HEK293 (cell line): ENCODE data around the gene SH3GLB1.

Experiments used
- BCL11B ChIP-seq: fragments of 450-650 bp; formaldehyde crosslinking; IDR thresholded peaks from 2 replicates; pipeline ENCODE4 v1.5.1; 2016; ENCODE audit warnings: low read depth, missing biosample characterization, missing genetic modification characterization
- CTCF ChIP-seq: fragments of 450-650 bp; formaldehyde crosslinking; IDR thresholded peaks from 2 replicates; pipeline ENCODE4 v1.5.1; 2016; ENCODE audit warnings: missing biosample characterization, missing genetic modification characterization
- MEIS1 ChIP-seq: sonication (generic); formaldehyde crosslinking; IDR thresholded peaks from 2 replicates; pipeline ENCODE4 v1.8.1; 2022; ENCODE audit warnings: missing genetic modification reagents, mild to moderate bottlenecking, borderline replicate concordance
- MZF1 ChIP-seq: fragments of 450-650 bp; formaldehyde crosslinking; IDR thresholded peaks from 2 replicates; pipeline ENCODE4 v1.5.1; 2017; ENCODE audit warnings: missing biosample characterization, missing genetic modification characterization, borderline replicate concordance
- YY1 ChIP-seq: fragments of 450-650 bp; formaldehyde crosslinking; IDR thresholded peaks from 2 replicates; pipeline ENCODE4 v1.5.1; 2018; ENCODE audit warnings: missing biosample characterization, missing genetic modification characterization
- ZBTB11 ChIP-seq: fragments of 450-650 bp; formaldehyde crosslinking; conservative IDR thresholded peaks from 2 replicates; pipeline ENCODE4 v1.5.1; 2016; ENCODE audit warnings: low read depth, missing biosample characterization, missing genetic modification characterization
- ZEB2 ChIP-seq: fragments of 450-650 bp; formaldehyde crosslinking; IDR thresholded peaks from 2 replicates; pipeline ENCODE4 v1.5.1; 2016; ENCODE audit warnings: missing biosample characterization, missing genetic modification characterization
- ZNF274 ChIP-seq, 2 experiments: fragments of 200-500 bp in 1 of 2; fragments of 450-650 bp in 1 of 2; sonication (Bioruptor generic) in 1 of 2; formaldehyde crosslinking in 1 of 2; IDR thresholded peaks; 2 replicates each; pipeline versions ENCODE4 v1.5.1 to v1.6.1; 2014 to 2016; ENCODE audit warnings: borderline replicate concordance in 1 of 2, inconsistent platforms in 1 of 2, low read length in 1 of 2, missing biosample characterization in 1 of 2, missing genetic modification characterization in 1 of 2
- ZNF362 ChIP-seq: fragments of 450-650 bp; formaldehyde crosslinking; IDR thresholded peaks from 2 replicates; pipeline ENCODE4 v1.5.1; 2016; ENCODE audit warnings: missing biosample characterization, missing genetic modification characterization
- ZNF423 ChIP-seq: fragments of 450-650 bp; formaldehyde crosslinking; IDR thresholded peaks from 2 replicates; pipeline ENCODE4 v1.5.1; 2016; ENCODE audit warnings: missing biosample characterization, missing genetic modification characterization
- ZNF501 ChIP-seq: fragments of 450-650 bp; formaldehyde crosslinking; IDR thresholded peaks from 2 replicates; pipeline ENCODE4 v1.5.1; 2016; ENCODE audit warnings: missing biosample characterization, missing genetic modification characterization
- ZNF623 ChIP-seq: fragments of 450-650 bp; formaldehyde crosslinking; IDR thresholded peaks from 2 replicates; pipeline ENCODE4 v1.5.1; 2016; ENCODE audit warnings: missing biosample characterization, missing genetic modification characterization
- ZNF704 ChIP-seq: fragments of 450-650 bp; formaldehyde crosslinking; IDR thresholded peaks from 2 replicates; pipeline ENCODE4 v1.5.1; 2016; ENCODE audit warnings: missing biosample characterization, missing genetic modification characterization
- ZNF792 ChIP-seq: fragments of 450-650 bp; formaldehyde crosslinking; IDR thresholded peaks from 2 replicates; pipeline ENCODE4 v1.5.1; 2016; ENCODE audit warnings: missing biosample characterization, missing genetic modification characterization

GRCh38 chr1:86731416-86731815 is 27.0 kb downstream of the SH3GLB1 start:
- no peak for TF ChIP-seq ZBTB11 (tag by site-specific recombination)
- TF ChIP-seq CTCF (tag by site-specific recombination): no peak
- no peak for TF ChIP-seq BCL11B (tag by site-specific recombination)
- no peak for TF ChIP-seq ZNF362 (tag by site-specific recombination)
- TF ChIP-seq ZNF423 (tag by site-specific recombination): no peak
- TF ChIP-seq ZEB2: no peak
- no peak for TF ChIP-seq YY1 (tag by site-specific recombination)
- no peak for TF ChIP-seq MZF1 (tag by site-specific recombination)
- no peak for TF ChIP-seq ZNF704 (tag by site-specific recombination)
- TF ChIP-seq ZNF792 (tag by site-specific recombination): no peak
- no peak for TF ChIP-seq ZNF501
- TF ChIP-seq ZNF623 (tag by site-specific recombination): no peak
- TF ChIP-seq ZNF274 (IDR thresholded peaks at IDR 0.05; ENCODE audit: low read length): no peak
- no peak for TF ChIP-seq ZNF274 (tag by site-specific recombination; IDR thresholded peaks at IDR 0.05; ENCODE audit: borderline replicate concordance)
- no peak for TF ChIP-seq MEIS1 (CRISPR knock-in tag)
